ENCODE data around the gene UBE2R2. TPM values are rescaled to one million over a fixed set of nuclear protein-coding genes. Genes with fewer than 3 reads are reported as not detected.

Gene UBE2R2
- total and polyA plus RNA-seq, 2 donors from 2014 or later, result 26.1 to 32.2 TPM

DNA sequence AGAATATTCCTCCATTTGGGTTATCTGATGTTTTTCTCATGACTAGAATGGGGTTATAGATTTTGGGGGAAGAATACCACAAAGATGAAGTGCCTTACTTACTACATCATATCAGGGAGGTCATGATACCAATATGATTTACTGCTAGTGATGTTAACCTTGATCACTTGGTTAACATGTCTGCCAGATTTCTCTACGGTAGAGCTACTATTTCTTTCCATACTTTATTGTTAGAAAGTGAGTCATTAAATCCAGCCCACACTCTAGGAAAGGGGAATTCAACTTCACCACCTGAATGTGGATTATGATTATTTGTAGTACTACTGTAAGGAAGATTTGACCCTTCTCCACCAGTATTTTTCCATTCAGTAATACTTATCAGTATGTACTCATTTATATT lies 64.7 kb downstream of the UBE2R2 start:
- Histone ChIP-seq H3K4me1 (ENCODE audit: control insufficient read depth in 2 of 3, insufficient read depth in 2 of 3, low read depth in 1 of 3, low read length in 3 of 3) (peaks cover 0 to 3% (median 3%) of the 10 kb centered on the region in 3 donors), H3K4me3 (ENCODE audit: low read length in 3 of 3) (no peak overlapping the region), H3K27ac (ENCODE audit: low read depth in 2 of 2, low read length in 2 of 2) (no peak overlapping the region), H3K36me3 (ENCODE audit: control insufficient read depth in 2 of 3, insufficient read depth in 3 of 3, low read length in 3 of 3) (no peaks in the 10 kb centered on the region), H3K9me3 (ENCODE audit: control insufficient read depth in 2 of 3, insufficient read depth in 1 of 3, low read length in 3 of 3) (no peaks in the 10 kb centered on the region), H3K27me3 (ENCODE audit: control insufficient read depth, insufficient read depth, low read length) (no peaks in the 10 kb centered on the region), H3K9ac (ENCODE audit: low read length in 3 of 3) (peak overlapping the region in 1 of 3 donors; percentile 35)
- FAIRE-seq (no peak), DNase-seq (no peak)
- intact Hi-C loops (cut with DNase I), result no loop called here
- TF ChIP-seq CTCF (IDR thresholded peaks at IDR 0.05; ENCODE audit: borderline replicate concordance, extremely low read depth, insufficient read depth), result no peak

- Histone ChIP-seq H3K9me3 (ENCODE audit: control insufficient read depth in 2 of 3, insufficient read depth in 1 of 3, low read length in 3 of 3) (no peaks in the 10 kb centered on the region), H3K27me3 (ENCODE audit: control insufficient read depth, insufficient read depth, low read length) (no peaks in the 10 kb centered on the region), H3K27ac (ENCODE audit: low read depth in 2 of 2, low read length in 2 of 2) (no peak overlapping the region), H3K4me3 (ENCODE audit: low read length in 3 of 3) (no peak overlapping the region), H3K4me1 (ENCODE audit: control insufficient read depth in 2 of 3, insufficient read depth in 2 of 3, low read depth in 1 of 3, low read length in 3 of 3) (peaks cover 0 to 3% (median 3%) of the 10 kb centered on the region in 3 donors), H3K9ac (ENCODE audit: low read length in 3 of 3) (no peak overlapping the region), H3K36me3 (ENCODE audit: control insufficient read depth in 2 of 3, insufficient read depth in 3 of 3, low read length in 3 of 3) (no peaks in the 10 kb centered on the region)
- intact Hi-C loops (cut with DNase I), result no loop called here
- no peak for TF ChIP-seq CTCF (IDR thresholded peaks at IDR 0.05; ENCODE audit: borderline replicate concordance, extremely low read depth, insufficient read depth)
- FAIRE-seq (no peak), DNase-seq (peak in 3 of 5 donors; percentile 43 to 79 (median 59))
Observed at GRCh38 chr9:33884856-33885701, 68.1 kb downstream of the UBE2R2 start.

DNA sequence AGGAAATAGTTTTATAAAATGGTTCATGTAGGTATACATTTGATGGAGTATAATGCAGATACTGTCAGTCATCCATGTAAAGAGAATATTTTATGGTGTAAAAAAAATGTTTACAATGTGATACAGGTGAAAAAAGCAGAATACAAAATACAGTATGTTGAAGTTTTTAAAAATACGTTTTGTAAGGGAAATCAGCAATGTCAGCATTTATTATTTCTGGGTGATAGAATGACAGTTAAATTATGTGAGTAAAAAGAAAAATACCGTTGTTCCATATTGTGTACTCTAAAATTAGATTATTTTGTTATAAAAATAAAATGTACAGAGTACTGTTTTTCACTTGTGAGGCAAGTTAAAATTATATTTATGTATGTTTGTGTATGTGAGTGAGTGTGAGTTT lies 69.0 kb downstream of the UBE2R2 start:
- intact Hi-C loops (cut with DNase I), result no loop called here
- no peak for FAIRE-seq
- no peak overlapping the region for H3K27ac ChIP-seq (ENCODE audit: low read depth in 2 of 2, low read length in 2 of 2)

More for the DNA sequence above, 69.0 kb downstream of the UBE2R2 start:
- peaks cover 0 to 3% (median 3%) of the 10 kb centered on the region in 3 donors for H3K4me1 ChIP-seq (ENCODE audit: control insufficient read depth in 2 of 3, insufficient read depth in 2 of 3, low read depth in 1 of 3, low read length in 3 of 3)
- TF ChIP-seq CTCF (IDR thresholded peaks at IDR 0.05; ENCODE audit: borderline replicate concordance, extremely low read depth, insufficient read depth), result no peak
- no peaks in the 10 kb centered on the region for H3K27me3 ChIP-seq (ENCODE audit: control insufficient read depth, insufficient read depth, low read length)
- no peak for DNase-seq
- H3K36me3 ChIP-seq (ENCODE audit: control insufficient read depth in 2 of 3, insufficient read depth in 3 of 3, low read length in 3 of 3), result no peaks in the 10 kb centered on the region
- no peaks in the 10 kb centered on the region for H3K9me3 ChIP-seq (ENCODE audit: control insufficient read depth in 2 of 3, insufficient read depth in 1 of 3, low read length in 3 of 3)
- H3K9ac ChIP-seq (ENCODE audit: low read length in 3 of 3), result no peak overlapping the region
- no peak overlapping the region for H3K4me3 ChIP-seq (ENCODE audit: low read length in 3 of 3)

Data from kidney (tissue), 14 donors.